CD4-positive, alpha-beta T cell treated with Interleukin-17A for 1 hour (primary cell): ENCODE results near the gene RBBP8NL.
"Not testable (repeated sequence)": the region's sequence is repeated elsewhere in the genome, so short reads cannot be mapped to it uniquely, and the experiment has no call there.

ENCODE experiments used
- DNase-seq: peaks from one replicate; pipeline ENCODE4 v3.0.0-alpha.2; 2020

The RBBP8NL gene

DNA sequence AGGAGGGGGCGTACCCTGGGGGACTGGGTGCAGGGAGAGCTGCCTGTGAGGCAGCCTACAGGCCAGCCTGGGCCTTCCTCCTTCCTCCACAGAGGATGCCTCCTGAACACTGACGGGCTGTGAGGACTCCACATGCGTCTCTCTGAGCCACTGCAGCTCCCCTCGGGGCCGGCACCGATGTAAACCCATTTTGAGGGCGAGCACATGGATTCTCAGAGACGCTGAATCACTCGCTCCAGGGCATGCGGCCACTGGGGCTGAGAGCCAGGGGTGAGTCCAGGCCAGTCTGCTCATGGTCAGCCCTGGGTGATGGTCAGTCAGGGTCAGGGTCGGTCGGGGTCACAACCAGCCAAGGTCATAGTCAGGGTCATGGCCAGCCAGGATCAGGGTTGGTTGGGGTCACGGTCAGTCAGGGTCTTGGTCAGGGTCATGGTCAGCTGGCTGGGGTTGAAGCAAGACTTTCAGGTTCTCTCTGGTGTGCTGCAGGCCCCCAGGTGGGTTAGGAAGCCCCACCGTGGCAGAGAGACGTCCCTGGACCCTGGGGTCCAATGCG, 14.7 kb upstream of the RBBP8NL start:
- no peak for DNase-seq

GRCh38 chr20:62439218-62439617, 11.9 kb upstream of the RBBP8NL start:
- DNase-seq = no peak

DNA sequence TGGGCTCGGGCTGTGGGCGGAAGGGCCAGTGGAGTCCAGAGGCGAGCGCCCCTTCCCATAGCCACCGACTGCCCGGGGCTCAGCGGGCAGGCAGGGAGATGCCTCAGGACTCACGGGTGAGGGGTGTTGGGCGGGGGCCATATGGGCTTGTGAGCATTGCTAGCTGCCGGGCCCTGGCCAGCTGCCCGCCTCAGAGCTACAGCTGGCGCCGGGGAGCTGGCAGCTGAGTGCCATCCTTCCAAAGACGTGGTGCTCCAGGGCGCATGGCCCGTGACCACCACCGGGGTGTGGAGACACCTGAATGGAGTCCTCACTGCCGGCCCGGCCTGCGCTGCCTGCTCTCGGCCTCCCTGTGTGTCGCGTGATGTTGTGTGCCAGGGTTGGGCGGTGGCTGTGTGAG, 10.6 kb upstream of the RBBP8NL start:
- DNase-seq = no peak

GRCh38 chr20:62437496-62437895, 10.2 kb upstream of the RBBP8NL start:
- no peak for DNase-seq

DNA sequence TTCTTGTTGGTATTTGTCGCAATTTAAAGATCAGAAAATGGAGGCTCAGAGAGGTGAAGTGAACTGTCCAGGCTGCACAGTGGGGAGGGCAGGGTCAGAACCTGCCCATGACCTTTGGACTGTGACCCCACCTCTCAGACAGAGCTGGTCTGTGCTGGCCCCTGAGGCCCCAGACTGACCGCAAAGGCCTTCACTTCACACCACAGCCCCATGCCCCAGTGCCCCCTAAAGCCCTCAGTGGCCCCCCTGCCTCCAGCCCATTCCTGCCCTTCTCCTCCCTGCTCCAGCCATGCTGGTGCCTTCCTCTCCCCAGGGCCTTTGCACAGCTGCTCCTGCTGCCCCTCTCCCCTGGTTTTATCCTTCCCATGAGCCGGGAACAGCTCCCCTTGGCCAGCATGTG, 9.4 kb upstream of the RBBP8NL start:
- no peak for DNase-seq

DNA sequence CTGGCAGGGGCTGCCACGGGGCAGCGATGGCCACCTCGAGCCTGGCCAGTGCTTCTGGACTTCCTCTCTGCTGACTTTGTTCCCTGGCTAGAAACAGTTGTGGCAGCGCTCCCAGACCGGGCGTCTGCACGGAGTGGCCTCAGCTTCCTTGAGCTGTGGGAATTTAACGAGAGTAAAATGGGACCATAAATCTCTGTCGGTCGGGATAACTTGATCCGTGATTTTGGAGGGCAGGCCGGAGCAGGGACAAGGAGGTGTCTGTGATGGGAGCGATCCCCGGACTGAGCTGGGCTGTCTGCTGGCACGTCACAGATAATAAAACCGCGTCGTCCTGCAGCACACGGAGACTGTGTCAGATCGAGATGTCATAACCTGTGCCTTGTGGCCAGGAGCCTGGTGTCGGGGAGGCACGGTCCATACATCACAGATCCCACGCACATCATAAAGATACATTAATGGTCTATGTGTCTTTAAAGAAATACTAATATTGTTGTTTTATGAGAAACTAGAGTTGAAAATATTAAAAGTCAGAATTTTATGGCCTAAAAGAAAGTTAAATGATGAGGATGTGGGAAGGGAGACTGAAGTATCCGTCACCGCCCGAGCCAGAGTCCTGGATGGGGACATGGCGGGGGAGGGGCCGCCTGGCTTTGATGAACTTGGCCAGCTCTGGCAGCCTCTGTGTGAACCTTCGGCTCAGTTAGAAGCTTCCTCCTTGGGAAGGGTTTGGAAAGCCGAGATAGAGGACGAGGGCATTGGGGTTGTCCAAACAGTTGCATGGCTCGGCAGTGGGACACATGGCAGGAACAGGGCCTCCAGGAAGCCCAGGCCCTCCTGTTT, 6.5 kb upstream of the RBBP8NL start:
- no peak for DNase-seq

DNA sequence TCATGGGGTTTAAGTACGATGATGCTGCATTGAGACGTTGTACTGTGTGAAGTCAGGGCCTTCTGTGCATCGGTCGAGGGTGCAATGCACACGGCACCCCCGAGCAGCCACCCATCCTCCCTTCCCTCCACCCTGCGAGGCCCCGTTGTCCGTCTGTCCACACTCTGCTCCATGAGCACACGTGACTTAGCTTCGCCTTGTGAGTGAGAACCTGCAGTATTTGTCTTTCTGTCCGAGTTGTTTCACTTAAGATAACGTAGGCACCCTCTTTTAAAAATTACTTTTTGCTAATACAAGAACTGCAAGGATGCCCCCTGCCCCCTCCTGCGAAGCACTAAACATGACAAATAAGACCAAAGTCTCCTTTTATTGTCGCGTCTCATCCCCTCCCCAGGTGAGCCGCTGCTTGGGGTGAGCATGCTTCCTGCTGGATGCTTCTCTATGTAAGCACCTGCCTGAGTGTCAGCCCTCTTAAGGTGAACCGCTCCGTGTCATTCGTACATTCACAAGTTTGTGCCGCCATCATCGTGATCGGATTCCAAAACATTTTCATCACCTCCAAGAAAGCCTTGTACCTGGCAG, 3.6 kb upstream of the RBBP8NL start:
- DNase-seq = no peak

DNA sequence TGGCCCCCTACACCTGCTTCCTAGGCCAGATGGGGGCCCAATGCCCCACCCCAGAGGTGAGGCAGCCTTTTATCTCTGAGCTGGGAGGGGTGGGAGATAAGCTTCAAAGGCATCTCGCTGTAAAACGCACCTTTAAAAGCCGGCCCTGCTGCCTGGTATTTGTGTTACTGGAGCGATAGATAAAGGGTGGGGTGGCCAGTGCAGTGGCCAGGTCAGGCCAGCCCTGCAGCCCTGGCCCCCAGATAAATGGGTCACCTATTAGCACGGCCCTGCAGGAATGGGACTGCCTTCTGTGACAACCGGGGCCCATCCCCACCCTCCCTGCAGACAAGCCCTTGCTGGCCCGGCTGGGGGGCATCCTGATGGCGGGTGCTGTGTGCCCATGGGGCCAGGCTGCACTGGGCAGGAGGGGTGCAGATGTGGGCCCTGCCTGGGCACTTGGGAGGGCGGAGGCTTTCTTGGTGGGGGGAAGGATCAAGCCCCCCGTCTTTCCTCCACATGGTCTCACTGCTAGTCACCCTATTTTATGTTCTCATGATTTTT, 3.0 kb upstream of the RBBP8NL start:
- DNase-seq = no peak

DNA sequence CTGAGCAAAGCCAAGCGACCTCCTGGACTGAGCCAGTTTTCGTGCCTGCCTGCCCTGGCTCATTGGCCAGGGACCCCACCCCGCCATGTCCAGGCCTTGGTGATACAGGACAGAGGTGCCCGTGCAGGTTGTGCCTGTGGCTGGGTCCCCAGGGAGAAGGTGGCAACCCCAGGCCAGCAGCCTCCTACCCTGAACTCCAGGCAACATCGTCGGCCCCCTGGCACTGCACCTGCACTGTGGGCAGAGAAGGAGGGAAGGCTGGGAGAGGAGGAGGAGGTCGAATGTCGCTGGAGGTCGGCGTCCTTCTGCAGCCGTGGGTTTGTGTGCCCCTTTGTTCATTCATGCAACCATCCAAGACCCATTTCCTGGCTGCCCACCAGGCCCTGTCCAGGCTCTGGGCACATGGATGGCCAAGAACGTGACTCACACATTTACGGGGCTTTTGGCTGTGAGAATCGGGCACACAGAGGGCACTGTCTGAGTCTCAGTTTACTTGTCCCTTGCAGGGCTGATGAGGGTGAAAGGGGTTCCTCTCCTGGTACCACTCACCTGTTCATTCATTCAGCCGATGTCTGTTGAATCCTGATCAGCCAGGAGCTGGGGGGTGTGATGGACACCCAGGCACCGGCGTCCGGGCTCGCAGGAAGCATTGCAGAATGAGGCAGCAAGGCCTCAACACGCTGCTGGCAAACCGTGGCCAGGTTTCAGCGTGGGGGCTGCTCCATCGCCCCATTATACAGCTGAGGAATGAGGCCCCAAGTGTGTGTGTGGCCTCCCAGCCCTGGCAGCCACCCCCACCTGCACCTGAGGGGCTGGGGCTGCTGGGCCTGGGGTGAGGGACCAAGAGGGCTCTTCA, 2.3 kb upstream of the RBBP8NL start:
- no peak for DNase-seq

- no peak for DNase-seq
Observed at GRCh38 chr20:62428396-62429295, 1.3 kb upstream of the RBBP8NL start.

DNA sequence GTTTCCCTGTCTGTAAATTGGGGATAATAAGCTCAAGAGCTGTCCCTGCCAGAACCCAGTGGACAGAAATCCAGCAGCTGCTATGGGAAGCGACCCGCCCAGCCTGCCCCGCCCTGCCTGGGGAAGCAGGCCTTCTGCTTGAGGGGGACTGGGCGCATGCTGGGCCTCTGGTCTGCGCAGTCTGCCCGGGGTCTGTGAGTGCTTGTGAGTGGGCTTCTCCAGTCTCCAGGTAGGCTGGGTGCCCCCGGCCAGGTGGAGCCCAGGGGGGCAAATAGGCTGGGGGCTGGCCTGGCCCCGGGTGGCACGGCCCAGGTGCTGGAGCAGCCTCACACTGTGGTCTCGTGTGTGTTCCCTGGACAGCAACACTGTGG, 648 bp upstream of the RBBP8NL start:
- DNase-seq = no peak

- DNase-seq = no peak
Observed at GRCh38 chr20:62426699-62427131, 624 bp downstream of the RBBP8NL start.

GRCh38 chr20:62426059-62426348, 1.3 kb downstream of the RBBP8NL start:
- not testable (repeated sequence) for DNase-seq

GRCh38 chr20:62425281-62426058, 1.9 kb downstream of the RBBP8NL start:
- no peak for DNase-seq

GRCh38 chr20:62424249-62425107, 2.9 kb downstream of the RBBP8NL start:
- DNase-seq = no peak

GRCh38 chr20:62423326-62423706, 4.0 kb downstream of the RBBP8NL start:
- DNase-seq = no peak

GRCh38 chr20:62422636-62423325, 4.6 kb downstream of the RBBP8NL start:
- no peak for DNase-seq

DNA sequence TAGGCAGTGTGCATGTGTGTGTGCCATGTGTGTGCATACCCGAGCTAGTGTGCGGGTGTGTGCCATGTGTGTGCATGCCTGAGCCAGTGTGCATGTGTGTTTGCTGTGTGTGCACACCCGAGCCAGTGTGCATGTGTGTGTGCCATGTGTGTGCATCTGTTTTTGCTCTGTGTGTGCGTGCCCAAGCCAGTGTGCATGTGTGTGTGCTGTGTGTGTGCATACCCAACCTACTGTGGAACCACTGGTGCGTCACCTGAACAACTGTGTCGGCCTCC, 5.7 kb downstream of the RBBP8NL start:
- DNase-seq = no peak

DNA sequence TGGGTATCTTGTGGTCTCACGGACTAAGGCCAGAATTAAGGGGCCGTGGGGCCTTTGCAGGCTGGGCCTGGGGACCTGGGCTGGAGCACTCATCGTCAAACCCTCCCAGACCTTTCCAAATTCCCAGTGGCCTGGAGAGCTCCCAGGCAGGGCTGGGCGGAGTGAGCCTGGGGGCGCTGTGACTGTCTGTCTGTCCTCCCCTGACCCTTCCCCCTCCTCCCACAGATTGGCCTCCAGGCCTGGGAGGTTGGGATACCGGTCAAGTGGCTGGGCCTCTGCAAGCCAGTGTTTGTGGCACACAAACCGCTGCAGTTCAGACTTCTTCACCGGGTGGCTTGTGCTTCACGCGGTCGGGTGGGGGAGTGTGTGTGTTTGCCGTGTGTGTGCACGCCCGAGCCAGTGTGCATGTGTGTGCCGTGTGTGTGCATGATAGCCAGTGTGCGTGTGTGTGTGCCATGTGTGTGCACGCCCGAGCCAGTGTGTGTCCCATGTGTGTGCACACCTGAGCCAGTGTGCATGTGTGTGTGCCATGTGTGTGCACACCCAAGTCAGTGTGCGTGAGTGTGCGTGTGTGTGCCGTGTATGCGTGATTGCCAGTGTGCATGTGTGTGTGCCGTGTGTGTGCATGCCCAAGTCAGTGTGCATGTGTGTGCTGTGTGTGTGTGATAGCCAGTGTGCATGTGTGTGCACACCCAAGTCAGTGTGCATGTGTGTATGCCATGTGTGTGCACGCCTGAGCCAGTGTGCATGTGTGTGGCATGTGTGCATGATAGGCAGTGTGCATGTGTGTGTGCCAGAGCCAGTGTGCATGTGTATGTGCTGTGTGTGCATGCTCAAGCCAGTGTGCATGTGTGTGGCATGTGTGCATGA, 6.3 kb downstream of the RBBP8NL start:
- DNase-seq = no peak
